Effector memory CD8-positive, alpha-beta T cell (primary cell): ENCODE data around the gene FAM89B.

Source experiments
- ATAC-seq: fragments of 150-1000 bp; cut with Tn5 transposase; replicated peaks from 2 replicates; pipeline ENCODE4 v1.10.0; 2021; ENCODE audit warnings: mild to moderate bottlenecking, moderate library complexity
- DNase-seq, 3 experiments: peaks; one replicate each; pipeline ENCODE4 v3.0.0; 2021
- H3K27ac Mint-ChIP-seq, 2 donors: one replicate each; pipeline ENCODE4 v1.8.0; 2022; ENCODE audit warnings: mild to moderate bottlenecking in 2 of 2, mixed read lengths in 2 of 2, moderate library complexity in 2 of 2
- H3K27me3 Mint-ChIP-seq, 2 donors: one replicate each; pipeline ENCODE4 v1.8.0; 2022; ENCODE audit warnings: mixed read lengths in 2 of 2
- H3K36me3 Mint-ChIP-seq: one replicate; pipeline ENCODE4 v1.8.0; 2022; ENCODE audit warnings: mild to moderate bottlenecking, moderate library complexity, mixed read lengths; ENCODE audit not compliant: insufficient read depth
- H3K4me1 Mint-ChIP-seq, 2 donors: one replicate each; pipeline ENCODE4 v1.8.0; 2022; ENCODE audit warnings: low read depth in 2 of 2, mixed read lengths in 2 of 2
- H3K4me3 Mint-ChIP-seq, 2 donors: one replicate each; pipeline ENCODE4 v1.8.0; 2022; ENCODE audit warnings: mild to moderate bottlenecking in 2 of 2, mixed read lengths in 2 of 2, moderate library complexity in 2 of 2
- H3K9me3 Mint-ChIP-seq, 2 donors: one replicate each; pipeline ENCODE4 v1.8.0; 2022; ENCODE audit warnings: mixed read lengths in 2 of 2

FAM89B gene

GRCh38 chr11:65535102-65535501 is 37.2 kb upstream of the FAM89B start:
- Mint-ChIP-seq H3K4me1 (peaks cover 0 to 8% of the 10 kb centered on the region in 2 donors), H3K4me3 (no peak overlapping the region), H3K36me3 (peaks cover 46% of the 10 kb centered on the region), H3K9me3 (no peaks in the 10 kb centered on the region), H3K27me3 (no peaks in the 10 kb centered on the region), H3K27ac (no peak overlapping the region)
- ATAC-seq (no peak), DNase-seq (no peak)

GRCh38 chr11:65536412-65537295 is 35.7 kb upstream of the FAM89B start:
- Mint-ChIP-seq H3K4me1 (peaks cover 3 to 8% of the 10 kb centered on the region in 2 donors), H3K9me3 (no peaks in the 10 kb centered on the region), H3K27me3 (no peaks in the 10 kb centered on the region), H3K27ac (peak overlapping the region in 1 of 2 donors; percentile 59), H3K4me3 (no peak overlapping the region), H3K36me3 (peaks cover 41% of the 10 kb centered on the region)
- DNase-seq: no peak
- no peak for ATAC-seq

- no peak for ATAC-seq
- H3K27ac Mint-ChIP-seq: peak overlapping the region in 1 of 2 donors; percentile 59
- DNase-seq: no peak
- H3K27me3 Mint-ChIP-seq: no peaks in the 10 kb centered on the region
- H3K9me3 Mint-ChIP-seq: no peaks in the 10 kb centered on the region
- H3K4me3 Mint-ChIP-seq: peak overlapping the region in 1 of 2 donors; percentile 19
- H3K4me1 Mint-ChIP-seq: peaks cover 3 to 11% of the 10 kb centered on the region in 2 donors
- peaks cover 36% of the 10 kb centered on the region for H3K36me3 Mint-ChIP-seq
Measured at GRCh38 chr11:65537296-65537597, 35.1 kb upstream of the FAM89B start.

- ATAC-seq (no peak), DNase-seq (no peak)
- Mint-ChIP-seq H3K27ac (peak overlapping the region in 1 of 2 donors; percentile 59), H3K4me1 (peaks cover 3 to 11% of the 10 kb centered on the region in 2 donors), H3K9me3 (no peaks in the 10 kb centered on the region), H3K4me3 (peak overlapping the region in 1 of 2 donors; percentile 19), H3K27me3 (no peaks in the 10 kb centered on the region), H3K36me3 (peaks cover 34% of the 10 kb centered on the region)
Measured at GRCh38 chr11:65537620-65538231, 34.6 kb upstream of the FAM89B start.

- Mint-ChIP-seq H3K27me3 (no peaks in the 10 kb centered on the region), H3K4me3 (peak overlapping the region; percentile 25 to 40), H3K9me3 (no peaks in the 10 kb centered on the region), H3K27ac (no peak overlapping the region), H3K36me3 (peaks cover 33% of the 10 kb centered on the region), H3K4me1 (peaks cover 3 to 11% of the 10 kb centered on the region in 2 donors)
- no peak for ATAC-seq
- DNase-seq: no peak
Measured at GRCh38 chr11:65538232-65538914, 34.0 kb upstream of the FAM89B start.

GRCh38 chr11:65538915-65539743 is 33.2 kb upstream of the FAM89B start:
- Mint-ChIP-seq H3K27me3 (no peaks in the 10 kb centered on the region), H3K4me3 (peak overlapping the region; percentile 25 to 31), H3K36me3 (peaks cover 33% of the 10 kb centered on the region), H3K27ac (no peak overlapping the region), H3K9me3 (no peaks in the 10 kb centered on the region), H3K4me1 (peaks cover 8 to 13% of the 10 kb centered on the region in 2 donors)
- DNase-seq: no peak
- ATAC-seq: no peak

GRCh38 chr11:65539744-65540289 is 32.5 kb upstream of the FAM89B start:
- H3K36me3 Mint-ChIP-seq: peaks cover 28% of the 10 kb centered on the region
- no peaks in the 10 kb centered on the region for H3K27me3 Mint-ChIP-seq
- DNase-seq (no peak), ATAC-seq (peak; percentile 76)
- peaks cover 9 to 15% of the 10 kb centered on the region in 2 donors for H3K4me1 Mint-ChIP-seq
- H3K9me3 Mint-ChIP-seq: no peaks in the 10 kb centered on the region
- H3K4me3 Mint-ChIP-seq: peak overlapping the region; percentile 77 to 78
- peak overlapping the region in 1 of 2 donors; percentile 83 for H3K27ac Mint-ChIP-seq

- DNase-seq (peak; percentile 84 to 88 (median 86)), ATAC-seq (peak; percentile 80)
- peaks cover 22% of the 10 kb centered on the region for H3K36me3 Mint-ChIP-seq
- H3K4me1 Mint-ChIP-seq: peaks cover 12 to 16% of the 10 kb centered on the region in 2 donors
- no peaks in the 10 kb centered on the region for H3K27me3 Mint-ChIP-seq
- H3K27ac Mint-ChIP-seq: peak overlapping the region in 1 of 2 donors; percentile 83
- no peaks in the 10 kb centered on the region for H3K9me3 Mint-ChIP-seq
- peak overlapping the region; percentile 77 to 78 for H3K4me3 Mint-ChIP-seq
Measured at GRCh38 chr11:65540290-65541092, 31.8 kb upstream of the FAM89B start.

GRCh38 chr11:65541093-65541982 is 31.0 kb upstream of the FAM89B start:
- Mint-ChIP-seq H3K27ac (peak overlapping the region; percentile 30 to 83), H3K4me3 (peak overlapping the region; percentile 77 to 78), H3K4me1 (peaks cover 19 to 23% of the 10 kb centered on the region in 2 donors), H3K27me3 (no peaks in the 10 kb centered on the region), H3K9me3 (no peaks in the 10 kb centered on the region), H3K36me3 (peaks cover 22% of the 10 kb centered on the region)
- DNase-seq (no peak), ATAC-seq (no peak)

- peak overlapping the region; percentile 22 to 27 for H3K27ac Mint-ChIP-seq
- no peaks in the 10 kb centered on the region for H3K9me3 Mint-ChIP-seq
- H3K27me3 Mint-ChIP-seq: no peaks in the 10 kb centered on the region
- H3K36me3 Mint-ChIP-seq: peaks cover 22% of the 10 kb centered on the region
- no peak overlapping the region for H3K4me3 Mint-ChIP-seq
- peaks cover 27 to 32% of the 10 kb centered on the region in 2 donors for H3K4me1 Mint-ChIP-seq
- DNase-seq (no peak), ATAC-seq (no peak)
Measured at GRCh38 chr11:65542738-65543390, 29.5 kb upstream of the FAM89B start.

- Mint-ChIP-seq H3K4me3 (peak overlapping the region; percentile 83 to 85), H3K27ac (peak overlapping the region; percentile 94 to 95), H3K4me1 (peaks cover 35 to 42% of the 10 kb centered on the region in 2 donors), H3K9me3 (no peaks in the 10 kb centered on the region), H3K27me3 (no peaks in the 10 kb centered on the region), H3K36me3 (peaks cover 13% of the 10 kb centered on the region)
- DNase-seq (no peak), ATAC-seq (no peak)
Measured at GRCh38 chr11:65545853-65546216, 26.5 kb upstream of the FAM89B start.
